GM19467 (cell line): ENCODE measurements around the gene CD40LG.

Experiments used
- ATAC-seq: cut with Tn5 transposase; IDR thresholded peaks from one replicate; pipeline ENCODE4 v1.9.1; 2021; ENCODE audit warnings: mild to moderate bottlenecking, moderate library complexity; ENCODE audit not compliant: unreplicated experiment

Gene CD40LG

GRCh38 chrX:136647677-136648360 is at the start of gene CD40LG:
Gene CD40LG, plus strand, starts transcription at chrX:136648158. Its CDS starts 91 bp downstream, at chrX:136648249.
- no peak for ATAC-seq

- ATAC-seq: no peak
Observed at GRCh38 chrX:136598631-136599030, 49.3 kb upstream of the CD40LG start.

- ATAC-seq: no peak
Observed at GRCh38 chrX:136600059-136600458, 47.9 kb upstream of the CD40LG start.

- no peak for ATAC-seq
Observed at GRCh38 chrX:136607236-136607635, 40.7 kb upstream of the CD40LG start.

- no peak for ATAC-seq
Observed at GRCh38 chrX:136608295-136608933, 39.5 kb upstream of the CD40LG start.

GRCh38 chrX:136616987-136617685 is 30.8 kb upstream of the CD40LG start:
- peak; percentile 65 for ATAC-seq

GRCh38 chrX:136619899-136620505 is 28.0 kb upstream of the CD40LG start:
- ATAC-seq: no peak

GRCh38 chrX:136620780-136621179 is 27.2 kb upstream of the CD40LG start:
- no peak for ATAC-seq

- no peak for ATAC-seq
Observed at GRCh38 chrX:136622568-136622967, 25.4 kb upstream of the CD40LG start.

GRCh38 chrX:136623396-136623795 is 24.6 kb upstream of the CD40LG start:
- no peak for ATAC-seq

GRCh38 chrX:136625246-136625645 is 22.7 kb upstream of the CD40LG start:
- no peak for ATAC-seq

- no peak for ATAC-seq
Observed at GRCh38 chrX:136626237-136626636, 21.7 kb upstream of the CD40LG start.

- ATAC-seq: no peak
Observed at GRCh38 chrX:136626891-136627290, 21.1 kb upstream of the CD40LG start.

GRCh38 chrX:136627409-136627808 is 20.5 kb upstream of the CD40LG start:
- no peak for ATAC-seq

- no peak for ATAC-seq
Observed at GRCh38 chrX:136629084-136629750, 18.7 kb upstream of the CD40LG start.

GRCh38 chrX:136630881-136631280 is 17.1 kb upstream of the CD40LG start:
- ATAC-seq: no peak

- ATAC-seq: peak; percentile 74
Observed at GRCh38 chrX:136635235-136635634, 12.7 kb upstream of the CD40LG start.

- ATAC-seq: no peak
Observed at GRCh38 chrX:136636121-136636520, 11.8 kb upstream of the CD40LG start.

GRCh38 chrX:136639506-136640176 is 8.3 kb upstream of the CD40LG start:
- ATAC-seq: no peak

- no peak for ATAC-seq
Observed at GRCh38 chrX:136643243-136643642, 4.7 kb upstream of the CD40LG start.
